GM12864 (cell line): ENCODE results near the gene LINC01488.

Experiments used
- DNase-seq: peaks from one replicate; pipeline ENCODE4 v3.0.0-alpha.2; 2011; ENCODE audit warnings: low read depth
- H3K4me3 ChIP-seq: 2 replicates; pipeline ENCODE4 v1.5.1; 2011; ENCODE audit warnings: mild to moderate bottlenecking, low read depth, low read length, control low read depth
- TF ChIP-seq, protein P1 (sequence below): IDR thresholded peaks from 2 replicates; pipeline ENCODE4 v1.5.1; 2011; ENCODE audit warnings: low read depth, mild to moderate bottlenecking, moderate library complexity, low read length, control low read depth, inconsistent platforms; ENCODE audit errors: missing control alignments

The LINC01488 gene

DNA sequence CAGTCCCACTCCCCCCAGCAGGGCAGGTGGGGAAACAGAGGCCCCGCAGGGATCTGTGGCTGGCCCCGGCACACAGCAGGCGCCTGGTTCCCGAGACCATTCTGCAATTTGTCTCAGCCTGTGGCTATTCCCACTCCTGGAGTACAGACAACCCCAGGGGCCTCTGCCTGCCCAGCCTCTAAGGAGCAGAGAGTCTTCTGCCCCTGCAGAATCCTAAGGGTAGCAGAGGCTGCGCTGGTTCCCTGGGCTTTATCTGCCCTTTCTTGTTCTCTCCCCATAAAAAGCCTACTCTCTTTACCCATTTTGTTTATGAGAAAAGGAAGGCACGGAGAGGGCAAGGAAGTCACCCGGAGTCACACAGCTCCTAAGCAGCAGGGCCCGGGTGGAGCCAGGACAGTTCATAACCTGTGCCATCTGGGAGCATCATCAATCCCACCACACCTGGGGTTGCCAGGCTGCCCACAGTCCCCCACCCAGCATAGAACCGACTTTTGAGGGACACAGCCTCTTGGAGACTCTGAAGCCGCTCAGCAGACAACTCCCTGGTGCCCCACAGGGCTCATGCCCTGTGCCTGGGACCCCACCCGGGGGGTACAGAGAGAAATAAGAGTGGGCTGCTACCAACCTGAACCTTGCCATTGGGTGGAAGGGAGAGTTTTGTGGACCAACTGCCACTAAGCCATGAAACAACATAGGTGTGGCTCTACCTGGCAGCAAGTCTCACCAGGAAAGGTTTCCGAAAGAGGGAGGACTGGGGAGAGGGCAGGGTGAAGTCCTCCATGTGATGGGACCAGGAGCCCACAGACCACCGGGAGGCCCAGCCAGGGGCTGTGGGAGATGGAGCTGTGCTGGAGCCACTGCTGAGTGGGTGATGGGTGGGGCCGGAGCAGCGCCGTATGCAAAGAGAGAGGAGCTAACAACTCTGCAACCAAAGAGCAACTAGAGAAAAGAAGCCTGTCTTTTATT lies 17.2 kb upstream of the LINC01488 start:
- H3K4me3 ChIP-seq = no peak overlapping the region
- no peak for DNase-seq
- TF ChIP-seq, protein P1, sequence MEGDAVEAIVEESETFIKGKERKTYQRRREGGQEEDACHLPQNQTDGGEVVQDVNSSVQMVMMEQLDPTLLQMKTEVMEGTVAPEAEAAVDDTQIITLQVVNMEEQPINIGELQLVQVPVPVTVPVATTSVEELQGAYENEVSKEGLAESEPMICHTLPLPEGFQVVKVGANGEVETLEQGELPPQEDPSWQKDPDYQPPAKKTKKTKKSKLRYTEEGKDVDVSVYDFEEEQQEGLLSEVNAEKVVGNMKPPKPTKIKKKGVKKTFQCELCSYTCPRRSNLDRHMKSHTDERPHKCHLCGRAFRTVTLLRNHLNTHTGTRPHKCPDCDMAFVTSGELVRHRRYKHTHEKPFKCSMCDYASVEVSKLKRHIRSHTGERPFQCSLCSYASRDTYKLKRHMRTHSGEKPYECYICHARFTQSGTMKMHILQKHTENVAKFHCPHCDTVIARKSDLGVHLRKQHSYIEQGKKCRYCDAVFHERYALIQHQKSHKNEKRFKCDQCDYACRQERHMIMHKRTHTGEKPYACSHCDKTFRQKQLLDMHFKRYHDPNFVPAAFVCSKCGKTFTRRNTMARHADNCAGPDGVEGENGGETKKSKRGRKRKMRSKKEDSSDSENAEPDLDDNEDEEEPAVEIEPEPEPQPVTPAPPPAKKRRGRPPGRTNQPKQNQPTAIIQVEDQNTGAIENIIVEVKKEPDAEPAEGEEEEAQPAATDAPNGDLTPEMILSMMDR = no peak

DNA sequence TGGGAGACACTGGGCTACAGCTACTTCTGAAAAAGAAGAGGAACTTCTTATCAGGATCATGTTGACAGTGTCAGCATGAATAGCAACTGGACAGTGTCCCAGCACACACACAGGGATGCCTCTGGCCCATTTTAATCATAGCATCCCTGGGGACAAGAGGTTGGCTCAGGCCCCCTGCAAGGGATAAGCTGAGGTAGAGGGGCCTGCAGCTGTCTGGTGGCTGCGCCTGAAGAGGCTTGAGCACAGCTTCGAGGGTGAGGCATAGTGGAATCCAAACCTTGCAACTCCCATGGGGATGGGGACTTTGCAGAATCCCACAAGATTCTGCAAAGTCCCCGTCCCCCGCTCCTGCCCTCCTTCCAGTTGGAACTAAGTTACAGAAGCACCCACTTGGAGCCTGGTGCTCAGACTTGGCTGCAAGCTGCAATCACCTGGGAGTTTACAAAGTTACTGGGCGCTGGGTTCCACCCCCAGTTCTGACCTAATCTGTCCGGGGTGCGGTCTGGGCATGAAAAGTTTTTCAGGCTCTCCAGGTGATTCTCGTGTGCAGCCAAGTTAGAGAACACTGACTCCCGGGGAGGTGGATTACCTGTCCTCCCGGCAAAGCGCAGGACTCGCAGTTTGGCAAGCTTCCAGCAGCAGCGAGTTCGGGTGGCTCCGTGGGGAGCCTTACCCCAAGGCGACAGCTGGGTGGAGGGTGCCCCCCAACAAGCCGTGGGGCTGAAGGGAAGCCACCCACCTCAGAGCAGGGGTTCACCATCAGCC lies 16.0 kb upstream of the LINC01488 start:
- TF ChIP-seq, protein P1 = no peak
- DNase-seq = no peak
- H3K4me3 ChIP-seq = no peak overlapping the region

DNA sequence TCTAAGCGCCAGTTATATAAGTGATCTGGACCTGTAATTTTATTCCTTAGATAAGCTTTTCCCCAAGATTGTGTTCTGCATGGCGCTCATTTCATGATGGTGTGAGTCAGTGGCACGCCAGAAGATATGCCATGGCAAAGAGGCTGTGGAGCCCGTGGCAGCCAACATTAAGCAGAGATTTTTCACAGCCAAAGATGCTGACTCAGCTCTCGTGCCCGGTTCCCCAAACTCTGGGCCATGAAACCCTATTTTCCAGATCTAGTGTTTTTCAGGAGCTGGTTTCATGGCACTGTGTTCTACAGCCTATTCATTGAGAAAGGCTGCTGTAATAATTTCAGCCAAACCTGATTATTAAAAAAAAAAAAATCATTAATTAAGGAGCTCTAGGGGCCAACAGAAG lies 15.4 kb upstream of the LINC01488 start:
- H3K4me3 ChIP-seq = no peak overlapping the region
- DNase-seq = no peak
- TF ChIP-seq, protein P1 = no peak

DNA sequence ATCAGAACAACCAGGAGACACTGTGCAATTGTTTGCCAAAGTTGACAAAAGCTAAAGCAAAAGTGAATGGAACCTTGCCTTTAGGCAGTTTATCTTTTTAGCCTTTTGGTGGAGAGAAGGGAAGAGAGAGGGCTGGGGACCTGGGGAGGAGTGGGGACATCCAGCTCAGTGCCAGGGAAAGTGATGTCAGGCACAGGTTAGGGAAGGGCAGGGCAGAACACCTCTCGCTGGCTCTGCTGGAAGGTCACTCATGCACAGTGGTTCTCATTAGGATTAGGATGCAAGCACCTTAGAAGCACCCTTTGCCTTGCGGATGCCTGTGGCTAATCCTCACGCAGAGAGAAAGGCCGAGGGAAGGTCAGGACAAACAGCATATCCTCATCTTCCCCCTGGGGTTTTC lies 14.3 kb upstream of the LINC01488 start:
- no peak overlapping the region for H3K4me3 ChIP-seq
- TF ChIP-seq, protein P1 = no peak
- DNase-seq = no peak

DNA sequence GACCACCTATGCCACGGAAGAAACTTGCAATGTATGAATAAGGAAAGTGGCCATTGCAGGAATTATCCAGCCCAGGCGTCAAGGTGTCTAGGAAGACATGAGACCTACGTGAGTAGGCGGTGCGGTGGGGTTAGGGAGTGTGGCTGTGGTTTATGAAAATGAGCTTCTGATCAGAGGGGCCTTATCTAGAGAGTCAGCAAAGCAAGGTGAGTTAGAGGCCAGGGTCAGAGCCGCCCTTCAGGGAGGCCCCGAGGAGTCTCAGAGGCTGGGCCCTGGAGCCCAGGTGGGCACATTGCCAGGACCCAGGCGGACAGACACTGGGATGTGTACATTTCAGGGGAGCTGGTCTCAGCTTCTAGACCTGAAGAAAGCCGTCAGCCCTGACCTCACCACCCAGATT lies 13.8 kb upstream of the LINC01488 start:
- H3K4me3 ChIP-seq = no peak overlapping the region
- TF ChIP-seq, protein P1 = no peak
- peak; percentile 13 for DNase-seq

DNA sequence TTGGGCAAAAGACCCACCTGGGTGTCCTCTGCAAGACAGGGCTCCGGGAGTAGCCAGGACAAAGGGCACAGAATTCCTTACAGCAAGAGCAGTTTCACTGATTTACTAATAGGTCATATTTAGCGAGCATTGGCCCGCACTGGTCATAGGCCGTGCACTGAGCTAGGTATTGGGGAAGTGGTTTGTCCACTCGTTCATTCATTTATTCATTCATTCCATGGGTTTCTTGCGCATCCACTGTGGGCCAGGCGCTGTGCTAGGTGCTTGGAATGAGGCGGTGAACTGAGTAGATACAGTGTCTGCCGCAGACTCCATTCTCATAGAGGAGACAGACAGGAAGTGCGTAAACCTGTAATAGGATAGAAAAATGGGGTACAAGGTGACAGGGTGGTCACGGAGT lies 13.2 kb upstream of the LINC01488 start:
- no peak for DNase-seq
- H3K4me3 ChIP-seq = no peak overlapping the region
- TF ChIP-seq, protein P1 = no peak
